Fibroblast of skin of scalp (primary cell): ENCODE measurements around the gene OXT.

ENCODE experiments used
- DNase-seq: peaks from one replicate; pipeline ENCODE4 v3.0.0-alpha.2; 2013

OXT gene

GRCh38 chr20:3115190-3116107, 44.0 kb downstream of the OXT start:
- peak; percentile 62 for DNase-seq

- no peak for DNase-seq
These were observed 44.9 kb downstream of the OXT start for GRCh38 chr20:3116341-3116740.

GRCh38 chr20:3117839-3118379, 46.5 kb downstream of the OXT start:
- DNase-seq = peak; percentile 72

GRCh38 chr20:3119044-3119443, 47.6 kb downstream of the OXT start:
- no peak for DNase-seq

- DNase-seq = no peak
These were observed 50.0 kb downstream of the OXT start for GRCh38 chr20:3121271-3121911.
